ENCODE results near the gene PRSS50.
"Not testable (repeated sequence)": the region's sequence is repeated elsewhere in the genome, so short reads cannot be mapped to it uniquely, and the experiment has no call there.

Gene PRSS50
- total RNA-seq: 0 reads per million in 2 experiments

- DNase-seq (ENCODE audit: low read depth): no peak
Measured at GRCh38 chr3:46717447-46718231, at the start of gene PRSS50. Gene PRSS50 (minus strand): TSS chr3:46717869. CDS start chr3:46717824, 45 bp downstream.

- no peak for DNase-seq (ENCODE audit: low read depth)
Measured at GRCh38 chr3:46764206-46764605, 46.5 kb upstream of the PRSS50 start.

- no peak for DNase-seq (ENCODE audit: low read depth)
Measured at GRCh38 chr3:46763178-46763577, 45.5 kb upstream of the PRSS50 start.

GRCh38 chr3:46759239-46760167 lies 41.8 kb upstream of the PRSS50 start:
- no peak for DNase-seq (ENCODE audit: low read depth)

GRCh38 chr3:46756642-46757041 lies 39.0 kb upstream of the PRSS50 start:
- DNase-seq (ENCODE audit: low read depth): no peak

- no peak for DNase-seq (ENCODE audit: low read depth)
Measured at GRCh38 chr3:46755646-46756045, 38.0 kb upstream of the PRSS50 start.

- DNase-seq (ENCODE audit: low read depth): not testable (repeated sequence)
Measured at GRCh38 chr3:46753127-46753526, 35.5 kb upstream of the PRSS50 start.

- no peak for DNase-seq (ENCODE audit: low read depth)
Measured at GRCh38 chr3:46750555-46751038, 32.9 kb upstream of the PRSS50 start.

- DNase-seq (ENCODE audit: low read depth): no peak
Measured at GRCh38 chr3:46749129-46749528, 31.5 kb upstream of the PRSS50 start.

GRCh38 chr3:46748170-46748569 lies 30.5 kb upstream of the PRSS50 start:
- no peak for DNase-seq (ENCODE audit: low read depth)

GRCh38 chr3:46746711-46747110 lies 29.0 kb upstream of the PRSS50 start:
- no peak for DNase-seq (ENCODE audit: low read depth)

GRCh38 chr3:46742992-46743585 lies 25.4 kb upstream of the PRSS50 start:
- no peak for DNase-seq (ENCODE audit: low read depth)

- DNase-seq (ENCODE audit: low read depth): not testable (repeated sequence)
Measured at GRCh38 chr3:46739565-46739964, 21.9 kb upstream of the PRSS50 start.

- DNase-seq (ENCODE audit: low read depth): no peak
Measured at GRCh38 chr3:46737329-46737731, 19.7 kb upstream of the PRSS50 start.

- DNase-seq (ENCODE audit: low read depth): no peak
Measured at GRCh38 chr3:46736006-46736872, 18.6 kb upstream of the PRSS50 start.

- no peak for DNase-seq (ENCODE audit: low read depth)
Measured at GRCh38 chr3:46734773-46735172, 17.1 kb upstream of the PRSS50 start.

- DNase-seq (ENCODE audit: low read depth): no peak
Measured at GRCh38 chr3:46733026-46733800, 15.5 kb upstream of the PRSS50 start.

GRCh38 chr3:46731795-46732194 lies 14.1 kb upstream of the PRSS50 start:
- DNase-seq (ENCODE audit: low read depth): no peak

GRCh38 chr3:46730819-46731218 lies 13.2 kb upstream of the PRSS50 start:
- no peak for DNase-seq (ENCODE audit: low read depth)

GRCh38 chr3:46729038-46729437 lies 11.4 kb upstream of the PRSS50 start:
- DNase-seq (ENCODE audit: low read depth): no peak

All from T follicular helper cell (primary cell).